GM21576 (cell line): ENCODE results near the gene BCL6B.
"Not testable (repeated sequence)": the region's sequence is repeated elsewhere in the genome, so short reads cannot be mapped to it uniquely, and the experiment has no call there.

ENCODE experiments used
- ATAC-seq: cut with Tn5 transposase; IDR thresholded peaks from one replicate; pipeline ENCODE4 v1.9.1; 2021; ENCODE audit warnings: mild to moderate bottlenecking, moderate library complexity; ENCODE audit not compliant: unreplicated experiment

The BCL6B gene

GRCh38 chr17:7050583-7050982 lies 27.7 kb downstream of the BCL6B start:
- not testable (repeated sequence) for ATAC-seq

- no peak for ATAC-seq
Measured at GRCh38 chr17:7056386-7056785, 33.5 kb downstream of the BCL6B start.

- no peak for ATAC-seq
Measured at GRCh38 chr17:7058831-7059447, 36.1 kb downstream of the BCL6B start.

GRCh38 chr17:7060165-7060891 lies 37.5 kb downstream of the BCL6B start:
- ATAC-seq = no peak

GRCh38 chr17:7063518-7064094 lies 40.8 kb downstream of the BCL6B start:
- no peak for ATAC-seq

GRCh38 chr17:7064261-7064660 lies 41.4 kb downstream of the BCL6B start:
- no peak for ATAC-seq

- no peak for ATAC-seq
Measured at GRCh38 chr17:7067198-7067597, 44.3 kb downstream of the BCL6B start.

- no peak for ATAC-seq
Measured at GRCh38 chr17:7068268-7068667, 45.4 kb downstream of the BCL6B start.

GRCh38 chr17:7070712-7071111 lies 47.9 kb downstream of the BCL6B start:
- no peak for ATAC-seq

- ATAC-seq = no peak
Measured at GRCh38 chr17:7072406-7072805, 49.6 kb downstream of the BCL6B start.

- no peak for ATAC-seq
Measured at GRCh38 chr17:7074931-7075330, 52.1 kb downstream of the BCL6B start.

- ATAC-seq = no peak
Measured at GRCh38 chr17:7077911-7078546, 55.2 kb downstream of the BCL6B start.

GRCh38 chr17:7078711-7079110 lies 55.9 kb downstream of the BCL6B start:
- ATAC-seq = no peak
